Psoas muscle (tissue), 8 donors: ENCODE results near the gene MAFF. TPM values are rescaled to one million over a fixed set of nuclear protein-coding genes. Genes with fewer than 3 reads are reported as not detected.
"Not testable (repeated sequence)": the region's sequence is repeated elsewhere in the genome, so short reads cannot be mapped to it uniquely, and the experiment has no call there.

ENCODE experiments used
- ATAC-seq, 4 donors: fragments of 200-7000 bp; cut with Tn5 transposase; one replicate each; pipeline ENCODE4 v1.9.1; 2020; ENCODE audit warnings: moderate library complexity in 3 of 4, mild to moderate bottlenecking in 2 of 4
- DNase-seq, 2 donors: peaks; one replicate each; pipeline ENCODE4 v3.0.0-alpha.2; 2020
- H3K27ac ChIP-seq: fragments of 200-600 bp; one replicate; pipeline ENCODE4 v1.8.0; 2022
- H3K27me3 ChIP-seq, 3 donors: fragments of 200-600 bp in 1 of 3; one replicate each; pipeline versions ENCODE4 v1.6.1 to v1.8.0; 2013 to 2022; ENCODE audit warnings: low read length in 2 of 3, mild to moderate bottlenecking in 2 of 3, moderate library complexity in 1 of 3; ENCODE audit not compliant: insufficient read depth in 3 of 3
- H3K36me3 ChIP-seq, 2 donors: fragments of 200-600 bp in 1 of 2; one replicate each; pipeline versions ENCODE4 v1.6.1 to v1.8.0; 2013 to 2022; ENCODE audit warnings: low read depth in 1 of 2, mild to moderate bottlenecking in 1 of 2, moderate library complexity in 1 of 2; ENCODE audit not compliant: insufficient read depth in 1 of 2
- H3K4me1 ChIP-seq: fragments of 200-600 bp; one replicate; pipeline ENCODE4 v1.8.0; 2022
- H3K4me3 ChIP-seq: fragments of 200-600 bp; one replicate; pipeline ENCODE4 v1.8.0; 2022; ENCODE audit warnings: mild to moderate bottlenecking
- H3K9me3 ChIP-seq: fragments of 200-600 bp; one replicate; pipeline ENCODE4 v1.8.0; 2022
- CTCF ChIP-seq: fragments of 200-600 bp; IDR thresholded peaks from one replicate; pipeline ENCODE4 v1.8.0; 2022; ENCODE audit warnings: antibody characterized with exemption
- WGBS, 3 donors: extraction: QIAGEN DNeasy Blood & Tissue Kit; methylation state at CpG; one replicate each; pipeline versions ENCODE4 v1.1.6 to v1.1.7; 2013; 5-methylcytosine and 5-hydroxymethylcytosine counted together
- intact Hi-C, 2 donors: fragments of 100-400 bp; cut with DNase I; formaldehyde crosslinking; loops; one replicate each; pipeline versions ENCODE4 v1.11.0 to v1.14.2; 2022
- long read RNA-seq, 2 donors: library from polyadenylated mRNA; unstranded; transcript quantifications; one replicate each; pipeline ENCODE4 v2.0.0, GENCODE V29; 2021
- polyA plus RNA-seq, 3 donors: library from polyadenylated mRNA; stranded (reverse); fragments of 200-250 nt; gene quantifications; one replicate each; pipeline ENCODE4 v1.2.3, GENCODE V29; 2013
- total RNA-seq, 4 donors: library from RNA; stranded (reverse); fragmentation: NEBNext Ultra II Directional in 2 of 4; extraction: Animal tissue kit (Norgen Biotek cat#: 25700) in 2 of 4; gene quantifications; one replicate each; pipeline versions ENCODE4 v1.2.1 to v1.2.4, GENCODE V29; 2021 to 2023
- donor health status: healthy with polysubstance abuse.
- donor health status: DM: no; HTN: no; CAD: no; lungs with moderate emphysema.
- donor health status: Bipolar disorder and iron deficiency.
- donor health status: healthy.
- donor health status: DM: yes; HTN: yes; CAD: no.
- donor health status: DM: no; HTN: no; CAD: no.
- donor health status: DM: no; HTN: no; CAD: no.
- donor health status: DM: yes; HTN: yes; CAD: no.

MAFF gene
- total RNA-seq (10 to 100 TPM in 3 of 4 donors, 1 to 10 TPM in 1; 5.7 to 63.8 (median 39.5) TPM), polyA plus RNA-seq (100 to 1,000 TPM in 1 of 3 donors, 10 to 100 TPM in 2; 23.6 to 118 (median 26.9) TPM)
- long read RNA-seq, donor 1, transcript MAFF-201 (3 exons, 2,490 nt): major isoform, 46 of 52 reads
- long read RNA-seq, donor 1, partial matches to known transcripts: 0 of 52 reads
- long read RNA-seq, donor 1, other reads (novel, unspliced or antisense): 6 of 52 reads
- long read RNA-seq, donor 2, transcript MAFF-201 (3 exons, 2,490 nt): major isoform, 206 of 249 reads
- long read RNA-seq, donor 2, transcript MAFF-206 (3 exons, 2,458 nt): minor isoform, 5 of 249 reads
- long read RNA-seq, donor 2, partial matches to known transcripts: 33 of 249 reads
- long read RNA-seq, donor 2, other reads (novel, unspliced or antisense): 5 of 249 reads

DNA sequence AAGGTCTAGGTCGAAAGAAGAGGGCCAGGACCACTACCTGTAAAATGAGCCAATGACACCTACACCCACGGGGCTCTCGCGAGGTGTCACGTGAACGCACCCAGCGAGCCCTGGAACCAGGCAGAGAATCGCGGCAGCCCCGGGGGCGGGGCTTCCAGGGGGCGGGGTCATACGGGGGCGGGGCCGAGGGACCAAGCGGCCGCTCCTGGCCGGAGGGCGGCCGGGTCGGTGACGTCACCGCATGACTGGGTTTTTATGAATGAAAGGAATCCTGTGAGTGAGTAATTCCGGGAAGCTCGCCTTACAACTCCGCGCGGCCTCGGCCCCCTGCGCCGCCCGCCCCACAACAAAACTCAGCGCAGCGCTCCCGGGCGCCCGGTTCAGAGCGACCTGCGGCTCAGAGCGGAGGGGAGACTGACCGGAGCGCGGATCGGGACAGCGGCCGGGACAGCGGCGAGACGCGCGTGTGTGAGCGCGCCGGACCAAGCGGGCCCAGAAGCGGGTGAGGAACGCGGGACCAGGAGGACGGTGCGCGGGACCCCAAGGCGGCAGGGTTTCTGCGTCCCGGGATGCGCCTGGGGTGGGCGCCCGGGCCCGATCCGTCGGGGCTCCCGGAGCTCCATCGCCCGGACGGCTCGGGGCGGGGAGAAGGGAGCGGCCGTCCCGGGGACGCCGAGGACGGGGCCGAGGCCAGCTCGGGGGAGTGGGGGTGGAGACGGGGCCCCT is at the start of gene MAFF:
MAFF (plus strand) TSS at position 284 of the 726 bp plus-strand sequence. CDS start 11,860 bp downstream, outside the sequence.
- peak within 1 kb of the TSS; percentile 72 for H3K4me3 ChIP-seq
- no peaks in the 10 kb centered on the region for H3K27me3 ChIP-seq
- no peaks in the 10 kb centered on the region for H3K9me3 ChIP-seq
- no peaks in the 10 kb centered on the region for H3K36me3 ChIP-seq
- WGBS, 3 donors: 0% methylated on average over 64 to 85 of the region's 85 CpGs
- intact Hi-C loops: loop anchor here (2.0 to 10.0 kb wide), 4 partner anchors 19 to 115 kb away; partner anchors contain the start of genes BAIAP2L2 (in 2 of the 2) and CSNK1E (in 1 of the 2)
- H3K4me1 ChIP-seq: peaks cover 22% of the 10 kb centered on the region
- peak within 1 kb of the TSS; percentile 95 for H3K27ac ChIP-seq
- no peak for TF ChIP-seq CTCF
- peak; percentile 97 to 99 for DNase-seq
- peak; percentile 84 to 88 (median 86) for ATAC-seq

DNA sequence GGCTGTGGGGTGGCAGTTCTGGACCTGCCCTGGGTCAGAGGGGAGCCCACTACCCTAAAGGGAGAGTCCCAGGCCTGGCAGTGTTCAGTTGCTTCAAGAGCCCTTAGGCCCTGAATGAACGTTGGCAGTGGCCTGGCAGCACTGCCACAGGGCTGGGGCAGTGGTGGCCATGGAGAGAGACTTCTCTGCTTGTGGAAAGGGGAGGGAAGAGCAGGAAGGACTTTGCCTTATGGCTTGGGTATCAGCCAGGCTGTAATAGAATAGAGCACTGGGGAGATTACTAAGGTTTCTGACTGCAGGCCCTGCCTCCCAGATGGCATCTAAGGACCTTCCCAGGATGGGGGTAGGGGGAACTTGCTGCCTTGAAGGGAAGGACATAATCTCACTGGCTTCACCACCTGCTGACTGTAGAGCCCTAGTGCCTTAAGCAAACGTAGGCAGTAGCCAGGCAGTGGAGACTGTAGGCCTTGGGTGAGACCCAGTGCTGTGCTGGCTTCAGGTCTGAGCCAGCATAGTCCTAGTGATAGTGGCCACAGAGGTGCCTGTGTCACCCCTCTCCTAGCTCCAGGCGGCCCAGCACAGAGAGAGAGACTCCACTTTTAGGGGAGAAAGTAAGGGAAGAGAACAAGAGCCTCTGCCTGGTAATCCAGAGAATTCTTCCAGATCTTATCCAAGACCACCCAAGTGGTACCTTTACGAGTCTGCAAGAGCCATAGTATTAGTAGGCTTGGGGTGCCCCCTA is 47.8 kb upstream of the MAFF start:
- no peak for TF ChIP-seq CTCF
- Histone ChIP-seq H3K27me3 (no peaks in the 10 kb centered on the region), H3K9me3 (no peaks in the 10 kb centered on the region), H3K4me3 (no peak overlapping the region), H3K27ac (no peak overlapping the region), H3K4me1 (no peaks in the 10 kb centered on the region), H3K36me3 (no peaks in the 10 kb centered on the region)
- 52 to 76% (median 67%) methylated on average over 4 of the region's 4 CpGs for WGBS, 3 donors
- intact Hi-C loops: no loop called here
- no peak for DNase-seq
- peak in 2 of 4 donors; percentile 35 to 49 for ATAC-seq

DNA sequence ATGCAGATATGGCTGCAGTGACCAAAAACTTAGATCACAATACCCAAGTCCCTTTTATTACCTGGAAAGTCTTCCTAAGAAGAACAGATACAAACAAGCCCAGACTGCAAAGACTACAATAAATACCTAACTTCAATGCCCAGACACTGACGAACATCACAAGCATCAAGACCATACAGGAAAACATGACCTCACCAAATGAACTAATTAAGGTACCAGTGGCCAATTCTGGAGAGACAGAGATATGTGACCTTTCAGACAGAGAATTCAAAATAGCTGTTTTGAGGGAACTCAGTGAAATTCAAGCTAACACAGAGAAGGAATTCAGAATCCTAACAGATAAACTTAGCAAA is 47.3 kb upstream of the MAFF start:
- H3K4me3 ChIP-seq, H3K9me3 ChIP-seq, H3K27ac ChIP-seq, H3K36me3 ChIP-seq, H3K27me3 ChIP-seq, intact Hi-C loops, H3K4me1 ChIP-seq, DNase-seq: not testable (repeated sequence)
- peak in 1 of 4 donors; percentile 23 for ATAC-seq
- 48 to 75% (median 63%) methylated on average over 1 of the region's 1 CpG for WGBS, 3 donors

- intact Hi-C loops: no loop called here
- ATAC-seq (no peak), DNase-seq (no peak)
- H3K36me3 ChIP-seq: no peaks in the 10 kb centered on the region
- H3K4me1 ChIP-seq: no peaks in the 10 kb centered on the region
- TF ChIP-seq CTCF: no peak
- WGBS, 3 donors: 89 to 96% (median 95%) methylated on average over 1 of the region's 1 CpG
- no peak overlapping the region for H3K27ac ChIP-seq
- no peaks in the 10 kb centered on the region for H3K9me3 ChIP-seq
- no peaks in the 10 kb centered on the region for H3K27me3 ChIP-seq
- H3K4me3 ChIP-seq: no peak overlapping the region
Observed at GRCh38 chr22:38155703-38156102, 46.1 kb upstream of the MAFF start.
